HUDEP-2 (cell line): ENCODE results near the gene PAK6.

Experiments
- DNase-seq, 76 experiments: peaks; one replicate each; lab custom pipeline; 2025; ENCODE audit not compliant: unreplicated experiment in 76 of 76; lab: John Stamatoyannopoulos, UW

PAK6 gene

DNA sequence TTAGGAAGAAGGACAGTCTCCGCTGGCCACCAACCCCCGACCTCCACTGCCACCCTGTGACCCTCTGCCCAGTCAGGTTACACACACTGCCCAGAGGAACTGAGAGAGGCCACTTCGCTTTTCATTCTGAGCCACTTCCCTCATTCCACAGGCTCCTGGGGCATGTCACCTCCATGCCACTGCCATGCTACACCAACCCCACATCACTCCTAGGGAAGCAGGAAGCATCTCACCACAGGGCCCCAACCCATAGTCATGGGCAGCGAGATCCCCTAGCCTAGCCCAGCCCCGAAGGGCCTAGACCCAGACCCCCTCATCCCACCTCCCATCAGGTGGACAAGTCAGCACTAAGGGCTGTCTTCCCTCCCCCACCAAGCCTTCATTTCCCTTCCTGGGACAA, 67.5 kb downstream of the PAK6 start:
- DNase-seq, result no peak

DNA sequence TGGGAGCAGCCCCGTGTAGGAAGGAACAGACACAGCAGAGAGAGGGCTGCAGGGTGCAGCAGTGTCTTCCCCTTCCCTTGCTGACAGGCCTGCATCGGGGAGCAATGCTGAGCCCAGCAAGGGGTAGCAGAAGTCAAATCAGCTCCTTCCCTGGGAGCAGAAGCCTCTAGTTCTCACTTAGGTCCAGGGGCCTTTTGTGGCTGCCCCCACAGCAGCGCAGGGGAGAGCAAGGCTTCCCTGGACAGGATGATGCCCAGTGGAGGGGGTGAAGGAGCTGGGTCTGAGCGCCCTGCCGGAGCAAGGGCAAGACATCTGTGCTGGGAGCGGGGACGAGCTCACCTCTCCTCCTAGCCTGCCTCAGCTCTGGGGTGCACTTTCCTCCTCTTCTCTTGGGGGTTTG, 68.0 kb downstream of the PAK6 start:
- DNase-seq, result no peak

DNA sequence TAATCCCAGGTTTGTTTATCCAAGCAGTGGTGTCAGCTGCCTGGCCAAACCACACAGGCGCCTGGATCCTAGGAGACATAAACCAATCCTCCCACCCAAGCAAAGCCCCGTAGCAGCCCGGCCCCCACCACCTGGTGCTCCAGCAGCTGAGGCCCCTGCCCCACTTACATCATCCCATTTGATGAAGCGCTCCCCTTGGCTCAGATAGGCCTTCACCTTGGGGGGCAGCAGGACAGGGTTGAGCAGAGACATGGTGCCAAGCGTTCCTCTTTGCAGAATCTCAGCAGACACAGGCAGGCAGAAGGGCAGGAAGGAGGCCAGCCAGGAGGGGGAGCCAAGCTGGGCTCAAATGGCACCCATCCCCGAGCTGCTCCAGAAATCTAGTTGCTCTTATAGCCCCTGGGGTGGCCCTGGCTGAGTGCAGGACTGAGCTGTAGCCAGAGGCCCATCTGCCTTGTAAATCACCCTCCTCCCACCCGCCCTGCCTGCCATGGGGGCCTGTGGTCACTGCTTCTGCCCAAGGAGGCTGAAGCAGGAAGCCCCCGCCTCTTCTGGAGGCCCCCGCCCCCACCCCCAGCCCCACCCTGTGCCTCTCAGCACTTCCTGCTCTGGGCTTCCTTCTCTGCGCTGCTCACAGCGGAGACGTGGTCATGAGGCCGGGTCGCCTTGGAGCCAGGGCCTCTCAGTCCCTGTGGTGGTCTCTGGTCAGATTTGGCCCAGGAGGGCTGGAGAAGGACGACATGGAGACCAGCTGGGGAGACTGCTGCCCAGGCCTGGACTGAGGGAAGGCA, 68.8 kb downstream of the PAK6 start, which contains the start of gene PLCB2:
Gene PLCB2 (minus strand): TSS at position 515 of the 791 bp plus-strand sequence. CDS start 263 bp downstream, at position 252.
- peak in 37 of 76 experiments; percentile 3 to 43 (median 24) for DNase-seq

DNA sequence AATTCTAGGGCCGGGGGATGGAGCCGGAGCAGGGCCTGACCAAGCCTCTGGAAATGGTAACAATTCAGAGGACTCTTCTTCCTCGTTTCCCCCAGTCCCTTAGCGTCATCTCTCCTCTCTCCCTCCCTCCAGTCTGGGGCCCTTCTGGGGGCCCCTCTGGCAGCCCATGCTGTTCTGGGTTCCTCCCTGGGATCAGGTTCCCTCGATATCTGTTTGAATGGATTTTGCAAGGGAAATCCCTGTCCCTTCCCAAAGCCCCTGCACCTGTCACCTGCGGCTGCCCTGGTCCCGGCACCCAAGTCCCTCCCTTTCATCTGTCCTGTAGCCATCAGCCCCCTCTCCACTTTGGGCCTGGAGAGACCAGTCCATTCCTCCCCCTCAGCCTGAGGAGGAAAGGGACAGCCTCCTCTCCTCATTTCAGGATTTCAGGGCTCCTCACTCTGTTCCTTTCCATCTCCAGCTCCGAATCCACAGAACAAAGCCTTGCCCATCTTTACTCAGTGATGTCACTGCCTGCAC, 70.5 kb downstream of the PAK6 start:
- no peak for DNase-seq

DNA sequence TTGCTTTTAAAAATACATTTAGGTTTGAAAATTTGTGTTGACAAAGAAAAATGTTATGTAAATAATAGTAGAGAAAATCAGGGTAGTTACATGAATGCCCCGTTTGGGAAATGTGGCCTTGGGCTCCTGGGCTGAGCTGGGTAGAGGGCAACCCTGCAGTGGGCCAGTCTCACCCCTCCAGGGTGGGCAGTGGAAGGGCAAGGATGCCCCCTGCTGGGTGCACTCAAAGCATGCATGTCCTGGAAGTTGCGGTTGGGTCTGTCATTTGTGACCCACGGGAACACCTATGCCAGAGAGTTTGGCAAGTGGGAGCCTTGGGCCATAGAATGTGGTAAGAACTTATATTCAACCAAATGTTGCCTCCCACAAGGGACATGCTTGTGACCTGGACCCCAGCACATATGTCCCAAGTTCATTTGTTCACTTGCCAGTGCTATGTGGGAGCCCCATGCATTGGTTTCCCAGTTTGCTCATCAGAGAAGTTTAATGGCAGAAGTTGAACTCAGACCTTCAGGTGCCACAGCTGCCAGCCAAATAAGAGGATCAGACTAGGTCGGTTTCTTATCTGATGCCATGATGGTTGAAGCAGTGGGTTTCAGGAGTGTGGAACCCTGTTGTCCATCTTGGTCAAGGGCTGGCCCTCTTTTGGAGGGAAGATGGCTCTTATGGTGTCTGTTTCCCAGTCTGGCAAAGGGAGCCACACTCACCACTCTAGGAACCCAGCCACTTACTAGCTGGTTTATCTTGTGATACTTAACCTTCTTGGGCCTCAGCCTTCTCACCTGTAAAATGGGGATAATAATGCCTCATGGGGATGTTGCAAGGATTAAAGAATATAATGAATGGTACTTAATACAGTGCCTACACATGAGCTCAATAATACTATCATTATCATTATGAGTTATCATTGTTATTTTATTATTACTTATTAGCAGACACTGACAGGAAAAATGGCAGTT, 71.4 kb downstream of the PAK6 start:
- DNase-seq, result peak in 57 of 76 experiments; percentile 13 to 70 (median 45)

DNA sequence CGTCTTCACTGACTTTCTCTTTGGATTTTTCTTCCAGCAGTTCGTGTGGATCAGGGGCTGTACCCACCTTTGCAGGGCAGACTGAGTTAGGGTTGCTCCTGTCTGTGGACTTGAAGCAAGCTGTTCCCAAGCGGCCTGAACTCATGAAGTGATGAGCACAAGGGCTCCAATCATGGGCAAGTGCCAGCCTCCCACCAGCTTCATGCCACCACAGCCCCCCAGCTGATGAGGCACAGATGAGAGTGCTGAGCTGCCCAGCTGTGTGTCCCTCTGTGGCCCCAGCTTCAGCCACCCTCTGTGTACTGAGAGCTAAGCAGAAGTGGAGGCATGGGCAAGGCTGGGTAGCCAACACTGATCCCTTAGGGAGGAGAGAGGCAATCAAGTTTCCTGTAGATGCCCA, 72.1 kb downstream of the PAK6 start:
- DNase-seq, result no peak

DNA sequence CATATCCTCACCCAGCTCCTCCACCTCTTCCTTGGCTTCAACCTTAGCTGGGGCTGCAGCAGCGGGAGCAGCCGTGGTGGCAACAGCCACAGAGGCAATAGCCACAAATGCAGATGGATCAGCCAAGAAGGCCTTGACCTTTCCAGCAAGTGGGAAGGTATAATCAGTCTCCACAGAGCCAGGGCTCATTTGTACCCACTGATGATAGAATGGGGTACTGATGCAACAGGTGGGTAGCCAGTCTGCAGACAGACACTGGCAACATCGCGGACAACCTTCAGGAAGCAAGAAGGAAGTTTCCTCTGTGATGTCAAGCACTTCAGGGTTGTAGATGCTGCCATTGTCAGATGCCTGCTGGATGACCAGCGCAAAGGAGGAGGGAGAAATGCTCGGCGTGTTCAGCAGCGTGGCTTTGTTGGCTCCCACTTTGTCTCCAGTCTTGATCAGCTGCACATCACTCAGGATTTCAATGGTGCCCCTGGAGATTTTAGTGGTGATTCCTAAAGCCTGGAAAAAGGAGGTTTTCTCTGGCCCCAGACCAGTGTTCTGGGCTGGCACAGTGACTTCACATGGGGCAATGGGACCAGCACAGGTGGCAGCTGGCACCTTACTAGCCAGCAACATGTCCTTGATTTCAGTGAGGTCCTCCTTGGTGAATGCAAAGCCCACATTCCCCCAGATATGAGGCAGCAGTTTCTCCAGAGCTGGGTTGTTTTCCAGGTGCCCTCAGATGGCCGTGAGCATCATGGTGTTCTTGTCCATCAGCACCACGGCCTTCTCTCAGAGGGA, 73.7 kb downstream of the PAK6 start:
- no peak for DNase-seq

DNA sequence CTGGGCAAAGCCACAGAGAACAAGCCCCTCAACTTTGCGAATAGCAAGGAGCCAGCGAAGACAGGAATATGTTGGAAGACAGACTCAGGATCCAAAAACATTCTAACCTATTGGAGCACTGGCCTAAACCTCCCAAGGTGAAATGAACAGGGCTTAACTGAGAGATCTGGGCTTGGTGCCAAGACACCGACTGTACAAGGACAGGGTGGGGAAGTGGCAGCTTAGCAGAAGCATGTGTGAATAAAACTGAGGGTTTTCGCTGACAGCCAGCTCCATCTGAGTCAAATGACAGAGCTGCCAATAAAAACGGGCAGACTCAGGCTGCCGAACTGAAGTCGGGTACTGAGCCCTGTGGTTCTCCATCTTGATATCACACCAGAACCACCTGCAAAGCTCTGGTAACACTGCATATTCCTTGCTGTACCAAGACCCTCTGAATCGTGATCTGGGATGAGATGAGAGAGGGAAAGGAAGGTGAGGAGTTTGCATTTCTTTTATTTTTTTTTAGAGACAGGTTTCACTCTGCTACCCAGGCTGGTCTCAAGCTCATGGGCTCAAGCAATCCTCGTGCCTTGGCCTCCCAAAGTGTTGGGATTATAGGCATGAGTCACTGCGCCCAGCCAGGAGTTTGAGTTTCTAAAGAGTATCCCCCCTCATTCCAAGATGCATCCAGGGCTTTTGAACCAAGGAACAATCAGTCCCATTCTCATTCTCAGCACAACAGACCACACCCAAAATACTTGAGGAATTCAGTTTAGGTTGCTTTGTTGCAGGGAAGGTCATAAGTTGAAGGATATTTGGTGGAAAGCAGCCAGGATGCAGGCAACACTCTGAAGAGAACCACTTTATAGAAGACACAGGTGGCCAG, 74.9 kb downstream of the PAK6 start:
- DNase-seq, result peak in 54 of 76 experiments; percentile 5 to 62 (median 33)

DNA sequence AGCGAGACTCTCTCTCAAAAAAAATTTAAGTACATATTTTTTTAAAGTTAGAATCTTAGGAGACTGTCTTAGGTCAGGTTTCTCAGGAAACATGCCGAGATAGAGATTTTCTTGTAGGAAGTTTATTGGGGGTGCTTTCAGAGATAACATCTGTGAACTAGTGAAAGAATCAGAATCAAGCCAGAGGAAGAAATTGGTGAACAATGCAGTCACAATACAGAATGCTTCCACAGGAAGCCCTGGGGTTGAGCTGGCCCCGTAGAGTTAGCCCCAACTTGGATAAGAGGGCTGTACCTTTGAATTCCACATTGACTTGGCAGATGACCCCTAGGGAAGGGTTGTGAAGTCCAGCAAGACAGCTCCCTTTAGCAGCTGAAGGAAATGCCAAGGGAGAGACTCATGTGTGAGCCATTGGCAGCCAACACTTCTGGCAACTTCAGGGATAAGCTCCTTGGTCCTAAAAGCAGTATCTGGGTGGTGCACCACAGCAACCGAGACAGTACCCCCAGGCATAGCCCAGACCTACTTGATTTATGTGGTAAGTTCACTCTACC, 75.9 kb downstream of the PAK6 start:
- no peak for DNase-seq

DNA sequence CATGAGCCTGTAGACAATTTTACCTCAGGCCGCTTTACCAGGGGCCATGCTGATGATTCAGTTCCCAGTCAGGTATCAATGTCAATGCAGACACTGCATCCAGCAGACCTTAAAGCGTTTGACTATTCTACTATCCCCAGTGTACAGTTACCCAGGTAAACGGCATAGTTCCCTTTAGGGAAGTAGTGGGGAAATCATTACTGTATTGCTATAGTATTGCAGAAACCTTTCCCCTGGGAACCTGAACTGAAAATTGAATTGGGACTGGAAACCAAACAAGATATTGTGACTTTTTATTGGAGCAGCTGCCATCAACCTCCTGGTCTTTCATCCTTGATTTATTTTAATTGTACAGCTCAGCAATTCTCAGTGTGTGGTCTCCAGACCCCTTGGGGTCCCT, 78.1 kb downstream of the PAK6 start:
- no peak for DNase-seq

DNA sequence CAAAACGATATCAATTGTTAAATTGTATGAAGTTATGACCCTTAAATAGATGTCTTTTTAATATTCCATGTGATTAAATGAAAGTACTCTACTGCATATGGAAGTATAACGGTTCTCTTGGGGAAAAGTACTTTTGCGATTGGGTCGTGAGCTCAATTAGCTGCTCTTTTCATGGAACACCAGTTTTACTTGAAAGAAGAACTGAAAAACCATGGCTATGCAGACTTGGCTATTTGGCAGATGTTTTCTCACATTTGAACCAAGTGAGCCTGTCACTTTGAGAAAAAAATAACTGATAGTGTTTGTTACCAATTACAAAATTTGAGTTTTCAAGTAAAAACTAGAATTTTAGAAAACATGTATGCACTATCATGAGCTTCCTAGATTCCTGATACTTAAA, 78.7 kb downstream of the PAK6 start:
- no peak for DNase-seq

DNA sequence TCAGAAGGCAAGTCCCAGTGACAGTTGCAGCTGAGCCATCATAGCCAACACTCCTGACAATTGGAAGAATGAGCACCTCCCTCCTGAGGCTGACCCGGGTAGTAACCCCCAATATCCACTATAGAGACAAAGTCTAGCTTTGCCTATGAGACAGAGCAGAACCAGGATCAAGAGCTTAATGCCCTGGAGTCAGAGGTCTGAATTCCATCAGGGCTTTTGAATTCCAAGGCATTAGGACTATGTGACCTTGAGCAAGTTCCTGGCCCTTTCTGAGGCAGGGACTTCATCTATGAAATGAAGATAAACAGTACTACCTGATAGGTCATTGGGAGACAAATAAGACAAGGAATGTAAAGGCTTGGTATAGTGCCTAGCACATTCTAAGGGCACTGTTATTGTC, 81.5 kb downstream of the PAK6 start:
- DNase-seq, result no peak

DNA sequence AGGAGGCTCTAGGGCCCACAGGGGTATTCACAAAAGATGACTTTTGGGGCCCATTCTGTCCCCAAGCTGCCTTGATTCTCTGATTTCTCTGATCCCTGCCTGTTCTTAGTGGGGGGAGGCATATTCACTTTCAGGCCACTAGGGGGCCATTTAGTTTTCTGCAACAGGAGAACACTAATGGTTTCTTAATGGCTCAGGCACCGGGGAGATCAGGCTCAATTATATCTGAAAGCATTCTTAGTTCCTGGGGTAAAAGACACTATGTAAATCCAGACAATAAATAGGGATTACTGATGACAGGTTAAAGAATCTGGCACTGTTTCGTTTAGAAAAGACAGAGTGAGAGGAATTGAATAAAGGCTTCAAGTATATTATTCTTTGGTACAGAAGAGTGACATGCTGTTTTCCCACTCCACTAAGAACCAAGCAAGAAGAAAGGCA, 82.1 kb downstream of the PAK6 start:
- DNase-seq, result peak in 43 of 76 experiments; percentile 4 to 72 (median 38)

DNA sequence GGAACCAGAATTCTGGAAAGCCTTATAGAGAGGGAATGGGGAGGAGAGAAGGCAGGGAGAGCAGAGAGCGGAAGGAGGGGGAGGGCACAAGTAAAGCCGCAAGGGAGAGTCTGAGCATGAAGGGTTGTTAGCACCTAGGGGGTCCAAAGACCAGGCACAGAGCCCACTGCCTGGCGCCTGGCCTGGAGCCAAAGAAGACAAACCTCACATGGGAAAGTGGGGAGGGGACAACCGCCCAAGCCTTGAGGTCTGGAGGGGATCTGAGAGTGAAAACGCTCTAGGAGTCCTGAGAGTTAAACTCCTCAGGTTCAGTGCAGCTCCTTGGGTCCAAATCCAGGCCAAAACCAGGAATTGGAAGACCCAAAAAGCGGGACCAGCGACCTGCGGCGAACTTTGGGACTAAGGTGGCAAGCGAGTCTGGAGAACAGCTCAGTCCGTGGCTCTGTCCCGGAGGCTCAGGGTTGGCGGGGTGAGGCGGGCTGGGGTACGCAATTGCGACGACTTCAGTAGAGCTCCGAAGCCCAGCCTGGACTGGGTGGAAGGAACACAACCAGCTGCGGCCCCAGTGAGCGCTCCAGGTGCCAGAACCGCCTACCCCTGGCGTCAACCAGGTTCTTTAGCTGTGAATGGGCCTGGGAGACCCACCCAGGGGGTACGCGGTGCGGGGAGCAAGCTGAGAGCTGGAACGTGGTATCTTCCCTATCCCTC, 83.8 kb downstream of the PAK6 start:
- DNase-seq, result no peak

DNA sequence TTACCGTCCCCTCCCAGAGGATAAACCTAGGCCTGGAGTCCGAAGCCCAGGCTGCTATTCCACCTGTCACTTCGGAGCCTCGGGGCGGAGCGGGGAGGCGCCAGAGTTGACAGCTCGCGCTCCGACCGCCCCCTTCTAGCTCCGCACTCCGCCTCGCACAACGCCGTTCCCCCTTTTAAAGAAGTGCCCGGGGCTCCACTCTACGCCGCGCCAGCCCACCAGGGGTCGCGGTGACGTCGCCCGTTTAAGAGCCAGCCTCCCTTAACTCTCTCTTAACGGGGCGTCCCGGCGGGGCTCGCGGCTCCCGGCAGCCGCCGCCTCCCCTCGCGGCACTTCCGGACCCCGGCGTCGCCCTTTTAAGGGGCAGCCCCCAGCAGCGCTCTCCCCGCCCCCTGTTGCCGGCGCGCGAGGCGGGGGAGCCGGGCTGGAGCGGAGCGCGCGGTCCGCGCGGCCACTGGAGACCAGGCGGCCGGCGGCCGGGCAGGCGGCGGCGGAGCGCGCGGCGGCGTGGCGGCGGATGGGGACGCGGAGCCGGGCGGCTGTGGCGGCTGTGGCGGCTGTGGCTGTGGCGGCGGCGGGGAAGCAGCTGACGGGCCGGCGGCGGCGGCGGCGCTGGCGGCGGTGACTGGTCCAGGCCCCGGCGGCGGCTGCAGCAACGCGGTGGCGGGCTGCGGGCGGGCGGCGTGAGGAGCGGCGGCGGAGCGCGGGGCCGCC, 84.5 kb downstream of the PAK6 start, which contains the start of gene INAFM2:
Gene INAFM2 (plus strand): TSS at position 454 of the 714 bp plus-strand sequence. CDS start 364 bp downstream, outside the sequence.
- peak in 74 of 76 experiments; percentile 33 to 92 (median 83) for DNase-seq

DNA sequence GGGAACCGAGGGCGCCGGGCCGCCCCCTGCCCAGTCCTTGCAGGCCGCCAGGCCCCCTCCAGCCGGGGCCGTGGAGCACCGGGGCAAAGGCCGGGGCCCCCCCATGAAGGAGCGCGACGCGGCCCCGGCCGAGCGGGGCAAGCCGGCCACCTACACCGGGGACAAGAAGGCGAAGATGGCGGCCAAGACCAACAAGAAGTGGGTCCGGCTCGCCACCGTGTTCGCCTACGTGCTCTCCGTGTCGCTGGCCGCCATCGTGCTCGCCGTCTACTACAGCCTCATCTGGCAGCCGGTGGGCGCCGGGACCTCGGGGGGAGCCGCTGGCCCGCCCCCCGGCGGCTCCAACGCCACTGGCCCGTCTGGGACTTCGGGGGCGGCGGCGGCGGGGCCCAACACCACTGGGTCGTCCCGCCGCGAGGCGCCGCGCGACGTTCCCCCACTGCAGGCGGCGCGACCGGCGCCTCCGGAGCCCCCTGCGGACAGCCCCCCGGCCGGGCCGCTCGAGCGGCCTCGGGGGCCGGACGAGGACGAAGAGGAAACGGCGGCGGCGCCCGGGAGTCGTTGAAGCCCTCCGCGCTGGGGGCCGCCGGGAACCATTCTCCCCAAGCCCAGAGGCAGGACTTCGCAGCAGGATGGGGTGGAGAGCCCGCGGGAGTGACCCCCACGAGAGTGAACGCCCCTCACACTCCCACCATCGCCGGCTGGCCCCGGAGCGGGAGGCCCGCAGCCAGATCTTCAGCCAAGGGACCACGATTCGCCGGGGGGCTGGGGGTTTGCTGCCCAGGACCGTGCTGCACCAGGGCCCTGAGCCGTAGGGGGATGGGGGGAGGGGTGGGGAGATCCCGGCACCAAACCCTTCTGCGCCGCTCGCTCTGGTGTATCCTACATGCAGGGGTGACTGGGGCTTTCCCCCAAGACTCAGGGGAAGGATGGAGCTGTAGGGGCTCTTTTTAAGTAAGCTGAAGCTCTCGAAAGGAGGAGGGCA, 85.4 kb downstream of the PAK6 start:
- DNase-seq, result peak in 1 of 76 experiments; percentile 15
